LHCN-M2 (cell line): ENCODE measurements around the gene BCL2. TPM values are rescaled to one million over a fixed set of nuclear protein-coding genes. Genes with fewer than 3 reads are reported as not detected.
A peak's percentile ranks its signal among the peaks of the same experiment; 100 is the strongest.

Experiments used
- DNase-seq: peaks from one replicate; pipeline ENCODE4 v3.0.0-alpha.2; 2012; ENCODE audit warnings: low read depth
- total RNA-seq: library from RNA; depleted of rRNA; stranded (reverse); fragments of >200 nt; gene quantifications from 2 replicates; pipeline ENCODE4 v1.2.3, GENCODE V29; 2014

The BCL2 gene
- total RNA-seq, 1 experiment from 2014 or later, result 2.5 TPM

- DNase-seq, result no peak
Observed at GRCh38 chr18:63160172-63160995, 159.2 kb downstream of the BCL2 start.

GRCh38 chr18:63159590-63159989 is 160.0 kb downstream of the BCL2 start:
- no peak for DNase-seq

GRCh38 chr18:63158676-63159291 is 160.8 kb downstream of the BCL2 start:
- no peak for DNase-seq

GRCh38 chr18:63158012-63158631 is 161.4 kb downstream of the BCL2 start:
- DNase-seq, result no peak

GRCh38 chr18:63157293-63158011 is 162.1 kb downstream of the BCL2 start:
- no peak for DNase-seq

GRCh38 chr18:63155910-63156773 is 163.4 kb downstream of the BCL2 start:
- DNase-seq, result no peak

GRCh38 chr18:63155169-63155852 is 164.3 kb downstream of the BCL2 start:
- DNase-seq, result peak; percentile 6

- no peak for DNase-seq
Observed at GRCh38 chr18:63154350-63155152, 165.0 kb downstream of the BCL2 start.

GRCh38 chr18:63152791-63153190 is 166.8 kb downstream of the BCL2 start:
- no peak for DNase-seq

- no peak for DNase-seq
Observed at GRCh38 chr18:63152096-63152495, 167.5 kb downstream of the BCL2 start.

- no peak for DNase-seq
Observed at GRCh38 chr18:63151539-63151938, 168.0 kb downstream of the BCL2 start.

GRCh38 chr18:63150942-63151421 is 168.6 kb downstream of the BCL2 start:
- no peak for DNase-seq

GRCh38 chr18:63150326-63150725 is 169.2 kb downstream of the BCL2 start:
- DNase-seq, result no peak

- DNase-seq, result no peak
Observed at GRCh38 chr18:63149302-63149587, 170.3 kb downstream of the BCL2 start.

GRCh38 chr18:63148449-63149301 is 170.9 kb downstream of the BCL2 start:
- DNase-seq, result peak; percentile 7

GRCh38 chr18:63147973-63148372 is 171.6 kb downstream of the BCL2 start:
- DNase-seq, result no peak

GRCh38 chr18:63146828-63147409 is 172.7 kb downstream of the BCL2 start:
- no peak for DNase-seq

- no peak for DNase-seq
Observed at GRCh38 chr18:63145851-63146555, 173.6 kb downstream of the BCL2 start.
